HepG2 (cell line): ENCODE data around the gene HSF4. TPM values are rescaled to one million over a fixed set of nuclear protein-coding genes. Genes with fewer than 3 reads are reported as not detected.

Source experiments
- AHR ChIP-seq: IDR thresholded peaks from 2 replicates; pipeline ENCODE4 v1.6.1; 2018; ENCODE audit warnings: missing genetic modification reagents, missing compliant biosample characterization
- ATF3 ChIP-seq: sonication (generic); formaldehyde crosslinking; IDR thresholded peaks from 2 replicates; pipeline ENCODE4 v1.4.0; 2020; ENCODE audit warnings: missing genetic modification reagents
- DMTF1 ChIP-seq: sonication (generic); formaldehyde crosslinking; IDR thresholded peaks from 2 replicates; pipeline ENCODE4 v1.4.0; 2020; ENCODE audit warnings: mild to moderate bottlenecking, missing genetic modification reagents
- PHF20 ChIP-seq: sonication (generic); formaldehyde crosslinking; IDR thresholded peaks from 2 replicates; pipeline ENCODE4 v1.5.0; 2020; ENCODE audit warnings: mild to moderate bottlenecking, missing genetic modification reagents
- RBFOX2 ChIP-seq: fragments of 200-400 bp; formaldehyde crosslinking; IDR thresholded peaks from 2 replicates; pipeline ENCODE4 v1.6.1; 2017; ENCODE audit warnings: low read depth, mild to moderate bottlenecking, low read length
- REXO4 ChIP-seq: sonication (generic); formaldehyde crosslinking; IDR thresholded peaks from 2 replicates; pipeline ENCODE4 v1.8.0; 2022; ENCODE audit warnings: missing genetic modification reagents, mild to moderate bottlenecking, borderline replicate concordance
- SMAD9 ChIP-seq: sonication (generic); formaldehyde crosslinking; IDR thresholded peaks from 2 replicates; pipeline ENCODE4 v1.5.1; 2020; ENCODE audit warnings: mild to moderate bottlenecking, missing genetic modification reagents
- SP2 ChIP-seq: sonication (generic); formaldehyde crosslinking; IDR thresholded peaks from 2 replicates; pipeline ENCODE4 v1.5.1; 2020; ENCODE audit warnings: mild to moderate bottlenecking, missing genetic modification reagents
- ZBTB39 ChIP-seq: sonication (generic); formaldehyde crosslinking; IDR thresholded peaks from 2 replicates; pipeline ENCODE4 v1.5.0; 2020; ENCODE audit warnings: missing genetic modification reagents
- ZNF318 ChIP-seq: sonication (generic); formaldehyde crosslinking; IDR thresholded peaks from 2 replicates; pipeline ENCODE4 v1.4.0; 2020; ENCODE audit warnings: mild to moderate bottlenecking, missing genetic modification reagents
- ZNF556 ChIP-seq: sonication (generic); formaldehyde crosslinking; IDR thresholded peaks from 2 replicates; pipeline ENCODE4 v1.4.0; 2020; ENCODE audit warnings: mild to moderate bottlenecking, missing genetic modification reagents, borderline replicate concordance
- ZNF768 ChIP-seq: sonication (generic); formaldehyde crosslinking; IDR thresholded peaks from 2 replicates; pipeline ENCODE4 v1.4.0; 2020; ENCODE audit warnings: missing genetic modification reagents
- ZNF775 ChIP-seq: sonication (generic); formaldehyde crosslinking; IDR thresholded peaks from 2 replicates; pipeline ENCODE4 v1.4.0; 2020; ENCODE audit warnings: missing genetic modification reagents, mild to moderate bottlenecking, moderate library complexity, borderline replicate concordance
- ZSCAN29 ChIP-seq: sonication (generic); formaldehyde crosslinking; conservative IDR thresholded peaks from 2 replicates; pipeline ENCODE4 v1.4.0; 2020; ENCODE audit warnings: mild to moderate bottlenecking, missing genetic modification reagents
- polyA plus RNA-seq, 8 experiments: library from polyadenylated mRNA; depleted of rRNA in 3 of 8; stranded (reverse) in 7 of 8; unstranded in 1 of 8; fragments of >200 nt; fragmentation: Illumina TruSeq in 4 of 8; extraction: Trizol in 4 of 8; gene quantifications; 2 replicates each; pipeline versions ENCODE4 v1.2.1 to v1.2.3, GENCODE V29; 2011 to 2016; ENCODE audit warnings: low read depth in 4 of 8, missing spikeins in 1 of 8, mixed read lengths in 1 of 8; ENCODE audit not compliant: insufficient read depth in 1 of 8
- total RNA-seq, 5 experiments: library from RNA; depleted of rRNA; stranded (reverse); fragments of >200 nt; fragmentation: Illumina TruSeq; extraction: Trizol; gene quantifications; 2 replicates each; pipeline ENCODE4 v1.2.3, GENCODE V29; 2016; ENCODE audit warnings: low read depth in 1 of 5

HSF4 gene
- total and polyA plus RNA-seq, 2 of the 13 experiments (the other 11 are each of a cell fraction or from before 2014, with no cell fraction given) = 3.5 to 16.9 TPM

- TF ChIP-seq ZBTB39 (CRISPR knock-in tag) = 0 out of 2 replicates have a peak, but pooled peaks have one; percentile 44
- TF ChIP-seq ZNF768 (CRISPR knock-in tag) = peak; percentile 83; the same call in 1 of the 2 replicates
- no peak for TF ChIP-seq DMTF1 (CRISPR knock-in tag)
- TF ChIP-seq SMAD9 = peak; percentile 92; the same call in 1 of the 2 replicates
- TF ChIP-seq AHR (CRISPR knock-in tag) = no peak; the same call in 1 of the 2 replicates
- peak; percentile 71; the same call in 1 of the 2 replicates for TF ChIP-seq ZNF318 (CRISPR knock-in tag)
- peak; percentile 88 for TF ChIP-seq RBFOX2
- TF ChIP-seq ATF3 (CRISPR knock-in tag) = no peak
- TF ChIP-seq ZNF775 (CRISPR knock-in tag) = no peak
- no peak for TF ChIP-seq REXO4 (CRISPR knock-in tag)
- TF ChIP-seq ZSCAN29 (CRISPR knock-in tag) = peak; percentile 81; the same call in 1 of the 2 replicates
- peak; percentile 60; the same call in 1 of the 2 replicates for TF ChIP-seq PHF20 (CRISPR knock-in tag)
- peak; percentile 76 for TF ChIP-seq SP2 (CRISPR knock-in tag)
- TF ChIP-seq ZNF556 (CRISPR knock-in tag) = peak; percentile 86; the same call in 1 of the 2 replicates
These were observed 9.5 kb downstream of the HSF4 start (continued) for GRCh38 chr16:67173808-67174705.
